ENCODE measurements around the gene CDR2L.

DNA sequence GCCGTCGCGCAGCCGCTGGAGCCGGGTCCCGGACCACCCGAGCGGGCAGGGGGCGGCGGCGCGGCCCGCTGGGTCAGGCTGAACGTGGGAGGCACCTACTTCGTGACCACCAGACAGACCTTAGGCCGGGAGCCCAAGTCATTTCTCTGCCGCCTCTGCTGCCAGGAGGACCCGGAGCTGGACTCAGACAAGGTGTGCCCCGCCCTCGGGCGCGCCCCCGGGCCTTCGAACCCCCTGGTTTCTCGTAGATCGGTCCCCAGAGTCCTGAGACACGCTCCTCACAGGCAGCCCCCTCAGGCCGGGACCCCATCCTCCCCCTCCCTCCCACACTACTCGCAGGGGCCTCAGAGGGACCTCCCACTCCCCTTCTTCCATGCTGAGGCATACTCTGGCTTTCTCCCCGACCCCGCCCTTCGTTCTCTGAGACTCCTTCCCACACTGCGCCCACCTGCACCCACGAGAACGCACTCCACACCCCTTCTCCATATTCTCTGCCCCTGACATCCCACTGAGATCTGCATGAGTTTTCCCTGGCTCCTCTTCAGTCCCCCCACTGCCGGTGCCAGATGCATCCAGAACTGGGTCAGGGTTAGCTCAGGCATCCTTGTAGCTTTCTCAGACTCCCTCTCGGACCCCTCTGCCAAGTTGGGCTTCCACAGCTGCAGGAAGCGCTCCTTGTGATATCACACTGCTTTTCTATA, 60.1 kb downstream of the CDR2L start:
- TF ChIP-seq, protein P1, sequence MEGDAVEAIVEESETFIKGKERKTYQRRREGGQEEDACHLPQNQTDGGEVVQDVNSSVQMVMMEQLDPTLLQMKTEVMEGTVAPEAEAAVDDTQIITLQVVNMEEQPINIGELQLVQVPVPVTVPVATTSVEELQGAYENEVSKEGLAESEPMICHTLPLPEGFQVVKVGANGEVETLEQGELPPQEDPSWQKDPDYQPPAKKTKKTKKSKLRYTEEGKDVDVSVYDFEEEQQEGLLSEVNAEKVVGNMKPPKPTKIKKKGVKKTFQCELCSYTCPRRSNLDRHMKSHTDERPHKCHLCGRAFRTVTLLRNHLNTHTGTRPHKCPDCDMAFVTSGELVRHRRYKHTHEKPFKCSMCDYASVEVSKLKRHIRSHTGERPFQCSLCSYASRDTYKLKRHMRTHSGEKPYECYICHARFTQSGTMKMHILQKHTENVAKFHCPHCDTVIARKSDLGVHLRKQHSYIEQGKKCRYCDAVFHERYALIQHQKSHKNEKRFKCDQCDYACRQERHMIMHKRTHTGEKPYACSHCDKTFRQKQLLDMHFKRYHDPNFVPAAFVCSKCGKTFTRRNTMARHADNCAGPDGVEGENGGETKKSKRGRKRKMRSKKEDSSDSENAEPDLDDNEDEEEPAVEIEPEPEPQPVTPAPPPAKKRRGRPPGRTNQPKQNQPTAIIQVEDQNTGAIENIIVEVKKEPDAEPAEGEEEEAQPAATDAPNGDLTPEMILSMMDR (IDR thresholded peaks at IDR 0.05) = no peak
- TF ChIP-seq POLR2A (IDR thresholded peaks at IDR 0.05; ENCODE audit: low read depth) = no peak
- no peak for TF ChIP-seq EP300 (IDR thresholded peaks at IDR 0.05)
